Right forelimb (tissue), 1 donor: ENCODE results near the gene SMCP.

Source experiments
- DNase-seq: peaks from one replicate; pipeline ENCODE4 v3.0.0-alpha.2; 2018

Gene SMCP

GRCh38 chr1:152878042-152878441 lies at the start of gene SMCP:
SMCP (plus strand) TSS chr1:152878322; CDS start chr1:152884423, 6,101 bp downstream.
- DNase-seq: no peak

- no peak for DNase-seq
Measured at GRCh38 chr1:152836870-152837269, 41.3 kb upstream of the SMCP start.

- no peak for DNase-seq
Measured at GRCh38 chr1:152842556-152842955, 35.6 kb upstream of the SMCP start, which contains the start of gene LCE6A. LCE6A (plus strand) TSS chr1:152842856; CDS start chr1:152843521, 665 bp downstream.

GRCh38 chr1:152855661-152856060 lies 22.5 kb upstream of the SMCP start:
- no peak for DNase-seq

- no peak for DNase-seq
Measured at GRCh38 chr1:152858062-152858461, 20.1 kb upstream of the SMCP start.

- DNase-seq: no peak
Measured at GRCh38 chr1:152859696-152860095, 18.4 kb upstream of the SMCP start, which contains the start of gene LCE7A. LCE7A (plus strand) TSS chr1:152859996; CDS start chr1:152860698, 702 bp downstream.

GRCh38 chr1:152860129-152860528 lies 18.0 kb upstream of the SMCP start:
- DNase-seq: no peak

- DNase-seq: no peak
Measured at GRCh38 chr1:152861374-152861773, 16.7 kb upstream of the SMCP start.

- DNase-seq: no peak
Measured at GRCh38 chr1:152864443-152864842, 13.7 kb upstream of the SMCP start.

- DNase-seq: no peak
Measured at GRCh38 chr1:152866321-152866720, 11.8 kb upstream of the SMCP start.

GRCh38 chr1:152869808-152870419 lies 8.2 kb upstream of the SMCP start:
- DNase-seq: no peak

GRCh38 chr1:152870831-152871730 lies 7.0 kb upstream of the SMCP start:
- no peak for DNase-seq

GRCh38 chr1:152871731-152872126 lies 6.4 kb upstream of the SMCP start:
- DNase-seq: no peak

- no peak for DNase-seq
Measured at GRCh38 chr1:152873495-152873894, 4.6 kb upstream of the SMCP start.

- no peak for DNase-seq
Measured at GRCh38 chr1:152876827-152877226, 1.3 kb upstream of the SMCP start.

- DNase-seq: no peak
Measured at GRCh38 chr1:152879559-152880198, 1.6 kb downstream of the SMCP start.

- DNase-seq: no peak
Measured at GRCh38 chr1:152880316-152880715, 2.2 kb downstream of the SMCP start.

GRCh38 chr1:152880907-152881306 lies 2.8 kb downstream of the SMCP start:
- DNase-seq: no peak

GRCh38 chr1:152884085-152884484 lies 6.0 kb downstream of the SMCP start:
- DNase-seq: no peak

- no peak for DNase-seq
Measured at GRCh38 chr1:152884506-152884905, 6.4 kb downstream of the SMCP start.

GRCh38 chr1:152884966-152885624 lies 7.0 kb downstream of the SMCP start:
- no peak for DNase-seq

GRCh38 chr1:152886085-152886484 lies 8.0 kb downstream of the SMCP start:
- DNase-seq: no peak
